Natural killer cell treated with Interleukin-12 subunit alpha and Interleukin-12 subunit beta and Interleukin-15 and Interleukin-18, amount 100 ng/mL, for 72 hours (primary cell): ENCODE results near the gene KIF21A. TPM values are rescaled to one million over a fixed set of nuclear protein-coding genes. Genes with fewer than 3 reads are reported as not detected.

Source experiments
- total RNA-seq, 2 donors: library from RNA; stranded (reverse); gene quantifications; one replicate each; pipeline ENCODE4 v1.2.3, GENCODE V29; 2022

Gene KIF21A
- total RNA-seq, 2 donors from 2014 or later: 20.3 to 34.6 TPM

Other genes with a start within 250 kb of the KIF21A start
- gene ABCD2, start 176.7 kb upstream of the KIF21A start, total RNA-seq: 1 to 10 TPM in 1 of 2 donors, under 1 TPM in 1; 0.45 to 3.1 TPM